ENCODE measurements around the gene LST1. TPM values are rescaled to one million over a fixed set of nuclear protein-coding genes. Genes with fewer than 3 reads are reported as not detected.

The LST1 gene
- total RNA-seq, 3 donors from 2014 or later (not counting 1 experiment from before 2014, with no cell fraction given), result 25.4 to 120 (median 50.5) TPM

- no peak for TF ChIP-seq CTCF (IDR thresholded peaks at IDR 0.05)
- no peaks in the 10 kb centered on the region for H3K36me3 Mint-ChIP-seq
- Histone ChIP-seq H3K27me3 (ENCODE audit: control insufficient read depth, insufficient read depth, low read length) (no peaks in the 10 kb centered on the region), H3K36me3 (ENCODE audit: control insufficient read depth, insufficient read depth, low read length) (no peaks in the 10 kb centered on the region), H3K4me1 (ENCODE audit: control insufficient read depth, insufficient read depth, low read length) (peaks cover 10% of the 10 kb centered on the region), H3K9me3 (ENCODE audit: control insufficient read depth, insufficient read depth, low read length) (no peaks in the 10 kb centered on the region), H3K27ac (ENCODE audit: low read length) (no peak overlapping the region), H3K4me3 (ENCODE audit: low read length) (no peak overlapping the region)
- H3K4me1 Mint-ChIP-seq, result no peaks in the 10 kb centered on the region
- intact Hi-C loops (cut with micrococcal nuclease), result no loop called here
- DNase-seq (no peak), ATAC-seq (no peak)
- no peaks in the 10 kb centered on the region for H3K27me3 Mint-ChIP-seq (ENCODE audit: low read depth in 2 of 2)
- 95% methylated on average over 4 of the region's 4 CpGs for WGBS (ENCODE audit: insufficient coverage)
- no peaks in the 10 kb centered on the region for H3K9me3 Mint-ChIP-seq
- H3K27ac Mint-ChIP-seq, result no peak overlapping the region
- no peak overlapping the region for H3K4me3 Mint-ChIP-seq
These were observed 24.9 kb downstream of the LST1 start for GRCh38 chr6:31610968-31611367.

- Mint-ChIP-seq H3K9me3 (no peaks in the 10 kb centered on the region), H3K27me3 (ENCODE audit: low read depth in 2 of 2) (no peaks in the 10 kb centered on the region), H3K4me3 (no peak overlapping the region), H3K4me1 (no peaks in the 10 kb centered on the region), H3K36me3 (no peaks in the 10 kb centered on the region), H3K27ac (no peak overlapping the region)
- TF ChIP-seq CTCF (IDR thresholded peaks at IDR 0.05), result no peak
- intact Hi-C loops (cut with micrococcal nuclease), result no loop called here
- no peaks in the 10 kb centered on the region for H3K27me3 ChIP-seq (ENCODE audit: control insufficient read depth, insufficient read depth, low read length)
- H3K4me3 ChIP-seq (ENCODE audit: low read length), result no peak overlapping the region
- ATAC-seq, result no peak
- WGBS (ENCODE audit: insufficient coverage), result 76% methylated on average over 5 of the region's 8 CpGs
- no peaks in the 10 kb centered on the region for H3K36me3 ChIP-seq (ENCODE audit: control insufficient read depth, insufficient read depth, low read length)
- peaks cover 14% of the 10 kb centered on the region for H3K4me1 ChIP-seq (ENCODE audit: control insufficient read depth, insufficient read depth, low read length)
- no peak for DNase-seq
- no peaks in the 10 kb centered on the region for H3K9me3 ChIP-seq (ENCODE audit: control insufficient read depth, insufficient read depth, low read length)
- no peak overlapping the region for H3K27ac ChIP-seq (ENCODE audit: low read length)
These were observed 28.1 kb downstream of the LST1 start for GRCh38 chr6:31614075-31614619.

- TF ChIP-seq CTCF (IDR thresholded peaks at IDR 0.05), result no peak
- Histone ChIP-seq H3K9me3 (ENCODE audit: control insufficient read depth, insufficient read depth, low read length) (no peaks in the 10 kb centered on the region), H3K36me3 (ENCODE audit: control insufficient read depth, insufficient read depth, low read length) (no peaks in the 10 kb centered on the region), H3K27me3 (ENCODE audit: control insufficient read depth, insufficient read depth, low read length) (no peaks in the 10 kb centered on the region), H3K4me1 (ENCODE audit: control insufficient read depth, insufficient read depth, low read length) (peaks cover 17% of the 10 kb centered on the region), H3K27ac (ENCODE audit: low read length) (no peak within 1 kb of the TSS), H3K4me3 (ENCODE audit: low read length) (no peak within 1 kb of the TSS)
- Mint-ChIP-seq H3K9me3 (no peaks in the 10 kb centered on the region), H3K4me1 (peaks cover 0 to under 1% of the 10 kb centered on the region in 2 donors), H3K4me3 (no peak within 1 kb of the TSS), H3K27me3 (ENCODE audit: low read depth in 2 of 2) (no peaks in the 10 kb centered on the region), H3K27ac (no peak within 1 kb of the TSS), H3K36me3 (no peaks in the 10 kb centered on the region)
- 32% methylated on average over 5 of the region's 6 CpGs for WGBS (ENCODE audit: insufficient coverage)
- intact Hi-C loops (cut with micrococcal nuclease), result no loop called here
- ATAC-seq (no peak), DNase-seq (no peak)
These were observed 28.9 kb downstream of the LST1 start, which contains the start of gene AIF1 for GRCh38 chr6:31614684-31615578. Gene AIF1, plus strand, starts transcription at chr6:31615234. Its CDS starts 96 bp downstream, at chr6:31615330.

Measured in natural killer cell (primary cell).